HG02852 (cell line): ENCODE results near the gene COL4A4.
"Not testable (repeated sequence)": the region's sequence is repeated elsewhere in the genome, so short reads cannot be mapped to it uniquely, and the experiment has no call there.

Experiments used
- ATAC-seq: cut with Tn5 transposase; IDR thresholded peaks from one replicate; pipeline ENCODE4 v1.9.1; 2021; ENCODE audit warnings: mild to moderate bottlenecking, moderate library complexity; ENCODE audit not compliant: unreplicated experiment

The COL4A4 gene

GRCh38 chr2:227117852-227118251 is 46.2 kb downstream of the COL4A4 start:
- no peak for ATAC-seq

GRCh38 chr2:227117027-227117426 is 47.0 kb downstream of the COL4A4 start:
- ATAC-seq = peak; percentile 85

GRCh38 chr2:227115761-227116160 is 48.2 kb downstream of the COL4A4 start:
- no peak for ATAC-seq

GRCh38 chr2:227106845-227107759 is 56.9 kb downstream of the COL4A4 start:
- peak; percentile 70 for ATAC-seq

GRCh38 chr2:227103583-227103982 is 60.4 kb downstream of the COL4A4 start:
- no peak for ATAC-seq

GRCh38 chr2:227099340-227099739 is 64.7 kb downstream of the COL4A4 start:
- ATAC-seq = no peak

GRCh38 chr2:227098162-227098515 is 65.9 kb downstream of the COL4A4 start:
- ATAC-seq = no peak

- ATAC-seq = no peak
Observed at GRCh38 chr2:227097495-227098161, 66.4 kb downstream of the COL4A4 start.

GRCh38 chr2:227095346-227095745 is 68.7 kb downstream of the COL4A4 start:
- ATAC-seq = no peak

GRCh38 chr2:227082286-227082685 is 81.7 kb downstream of the COL4A4 start:
- peak; percentile 100 for ATAC-seq

GRCh38 chr2:227079726-227080125 is 84.3 kb downstream of the COL4A4 start:
- no peak for ATAC-seq

- not testable (repeated sequence) for ATAC-seq
Observed at GRCh38 chr2:227065065-227065464, 98.9 kb downstream of the COL4A4 start.

GRCh38 chr2:227058888-227059399 is 105.1 kb downstream of the COL4A4 start:
- ATAC-seq = no peak

GRCh38 chr2:227057743-227058447 is 106.1 kb downstream of the COL4A4 start:
- no peak for ATAC-seq

GRCh38 chr2:227057060-227057459 is 106.9 kb downstream of the COL4A4 start:
- no peak for ATAC-seq

GRCh38 chr2:227054006-227054405 is 110.0 kb downstream of the COL4A4 start:
- no peak for ATAC-seq

GRCh38 chr2:227052879-227053278 is 111.1 kb downstream of the COL4A4 start:
- no peak for ATAC-seq

- no peak for ATAC-seq
Observed at GRCh38 chr2:227043981-227044380, 120.0 kb downstream of the COL4A4 start.

- no peak for ATAC-seq
Observed at GRCh38 chr2:227038550-227039189, 125.3 kb downstream of the COL4A4 start.

GRCh38 chr2:227036527-227036926 is 127.5 kb downstream of the COL4A4 start:
- ATAC-seq = no peak
